ENCODE data around the gene C2CD4B. TPM values are rescaled to one million over a fixed set of nuclear protein-coding genes. Genes with fewer than 3 reads are reported as not detected.
A peak's percentile ranks its signal among the peaks of the same experiment; 100 is the strongest.

The C2CD4B gene
- polyA plus RNA-seq, 3 donors, result 0.05 TPM; not detected in 2

- Mint-ChIP-seq H3K36me3 (peaks cover 0 to 3% of the 10 kb centered on the region in 2 donors), H3K4me1 (peaks cover 19% of the 10 kb centered on the region), H3K9me3 (peaks cover 0 to 13% (median 8%) of the 10 kb centered on the region in 7 donors), H3K27me3 (ENCODE audit: low read depth in 3 of 3) (peaks cover 52 to 73% (median 62%) of the 10 kb centered on the region in 3 donors), H3K4me3 (peak overlapping the region; percentile 63 to 85), H3K27ac (no peak overlapping the region)
- no peaks in the 10 kb centered on the region for H3K79me2 ChIP-seq (ENCODE audit: insufficient read depth, low read length)
- no peak for TF ChIP-seq CTCF (IDR thresholded peaks at IDR 0.05)
- WGBS (ENCODE audit: insufficient coverage), result 1% methylated on average over 95 of the region's 98 CpGs
- peaks cover 0 to 5% of the 10 kb centered on the region in 2 donors for H3K9me3 ChIP-seq (replicated peaks in 1 of 2; ENCODE audit: control insufficient read depth in 1 of 2, insufficient read depth in 1 of 2, low read length in 2 of 2)
- H4K20me1 ChIP-seq (ENCODE audit: insufficient read depth, low read length), result no peaks in the 10 kb centered on the region
- no peak overlapping the region for H3K27ac ChIP-seq (ENCODE audit: low read depth in 1 of 2, low read length in 2 of 2)
- peaks cover 0 to 14% of the 10 kb centered on the region in 2 donors for H3K4me1 ChIP-seq (ENCODE audit: control insufficient read depth in 1 of 2, insufficient read depth in 2 of 2, low read length in 2 of 2)
- peak overlapping the region in 1 of 3 experiments; percentile 16 for H3K4me3 ChIP-seq (replicated peaks in 1 of 3; ENCODE audit: low read depth in 2 of 3, low read length in 3 of 3)
- no peak for DNase-seq
- H2AFZ ChIP-seq (ENCODE audit: insufficient read depth, low read depth, low read length, poor library complexity, severe bottlenecking), result no peak overlapping the region
- no peak overlapping the region for H3K9ac ChIP-seq (ENCODE audit: insufficient read depth, low read length, poor library complexity, severe bottlenecking)
- H3K36me3 ChIP-seq (replicated peaks in 1 of 2; ENCODE audit: control insufficient read depth in 1 of 2, insufficient read depth in 2 of 2, low read length in 2 of 2), result no peaks in the 10 kb centered on the region
- H3K4me2 ChIP-seq (replicated peaks; ENCODE audit: extremely low read depth, low read length, poor library complexity, severe bottlenecking), result peak overlapping the region; percentile 39
- intact Hi-C loops (cut with micrococcal nuclease), result no loop called here
- H3K27me3 ChIP-seq (ENCODE audit: control insufficient read depth in 2 of 2, insufficient read depth in 2 of 2, low read length in 2 of 2), result peaks cover 69 to 73% of the 10 kb centered on the region in 2 donors
These were observed 535 bp downstream of the C2CD4B start for GRCh38 chr15:62164396-62165103.

GRCh38 chr15:62164014-62164395 is 1.1 kb downstream of the C2CD4B start:
- H3K27me3 Mint-ChIP-seq (ENCODE audit: low read depth in 3 of 3), result peaks cover 52 to 78% (median 64%) of the 10 kb centered on the region in 3 donors
- WGBS (ENCODE audit: insufficient coverage), result 3% methylated on average over 52 of the region's 52 CpGs
- Histone ChIP-seq H2AFZ (ENCODE audit: insufficient read depth, low read depth, low read length, poor library complexity, severe bottlenecking) (no peak overlapping the region), H4K20me1 (ENCODE audit: insufficient read depth, low read length) (no peaks in the 10 kb centered on the region), H3K4me2 (replicated peaks; ENCODE audit: extremely low read depth, low read length, poor library complexity, severe bottlenecking) (no peak overlapping the region), H3K27me3 (ENCODE audit: control insufficient read depth in 2 of 2, insufficient read depth in 2 of 2, low read length in 2 of 2) (peaks cover 67 to 73% of the 10 kb centered on the region in 2 donors), H3K9ac (ENCODE audit: insufficient read depth, low read length, poor library complexity, severe bottlenecking) (no peak overlapping the region), H3K36me3 (replicated peaks in 1 of 2; ENCODE audit: control insufficient read depth in 1 of 2, insufficient read depth in 2 of 2, low read length in 2 of 2) (no peaks in the 10 kb centered on the region), H3K27ac (ENCODE audit: low read depth in 1 of 2, low read length in 2 of 2) (no peak overlapping the region), H3K79me2 (ENCODE audit: insufficient read depth, low read length) (no peaks in the 10 kb centered on the region), H3K4me1 (ENCODE audit: control insufficient read depth in 1 of 2, insufficient read depth in 2 of 2, low read length in 2 of 2) (peaks cover 0 to 14% of the 10 kb centered on the region in 2 donors), H3K9me3 (replicated peaks in 1 of 2; ENCODE audit: control insufficient read depth in 1 of 2, insufficient read depth in 1 of 2, low read length in 2 of 2) (peaks cover 0 to 5% of the 10 kb centered on the region in 2 donors), H3K4me3 (replicated peaks in 1 of 3; ENCODE audit: low read depth in 2 of 3, low read length in 3 of 3) (no peak overlapping the region)
- H3K36me3 Mint-ChIP-seq, result peaks cover 0 to 3% of the 10 kb centered on the region in 2 donors
- H3K9me3 Mint-ChIP-seq, result peaks cover 0 to 14% (median 11%) of the 10 kb centered on the region in 7 donors
- intact Hi-C loops (cut with micrococcal nuclease), result no loop called here
- H3K4me1 Mint-ChIP-seq, result peaks cover 19% of the 10 kb centered on the region
- no peak for TF ChIP-seq CTCF (IDR thresholded peaks at IDR 0.05)
- no peak overlapping the region for H3K27ac Mint-ChIP-seq
- no peak for DNase-seq
- H3K4me3 Mint-ChIP-seq, result no peak overlapping the region
